NOMO-1 (cell line): ENCODE measurements around the gene TDRD1.
"Not testable (repeated sequence)": the region's sequence is repeated elsewhere in the genome, so short reads cannot be mapped to it uniquely, and the experiment has no call there.

Source experiments
- DNase-seq, 2 experiments: peaks; one replicate each; lab custom pipeline; 2025; ENCODE audit not compliant: unreplicated experiment in 2 of 2; lab: John Stamatoyannopoulos, UW

The TDRD1 gene, protein sequence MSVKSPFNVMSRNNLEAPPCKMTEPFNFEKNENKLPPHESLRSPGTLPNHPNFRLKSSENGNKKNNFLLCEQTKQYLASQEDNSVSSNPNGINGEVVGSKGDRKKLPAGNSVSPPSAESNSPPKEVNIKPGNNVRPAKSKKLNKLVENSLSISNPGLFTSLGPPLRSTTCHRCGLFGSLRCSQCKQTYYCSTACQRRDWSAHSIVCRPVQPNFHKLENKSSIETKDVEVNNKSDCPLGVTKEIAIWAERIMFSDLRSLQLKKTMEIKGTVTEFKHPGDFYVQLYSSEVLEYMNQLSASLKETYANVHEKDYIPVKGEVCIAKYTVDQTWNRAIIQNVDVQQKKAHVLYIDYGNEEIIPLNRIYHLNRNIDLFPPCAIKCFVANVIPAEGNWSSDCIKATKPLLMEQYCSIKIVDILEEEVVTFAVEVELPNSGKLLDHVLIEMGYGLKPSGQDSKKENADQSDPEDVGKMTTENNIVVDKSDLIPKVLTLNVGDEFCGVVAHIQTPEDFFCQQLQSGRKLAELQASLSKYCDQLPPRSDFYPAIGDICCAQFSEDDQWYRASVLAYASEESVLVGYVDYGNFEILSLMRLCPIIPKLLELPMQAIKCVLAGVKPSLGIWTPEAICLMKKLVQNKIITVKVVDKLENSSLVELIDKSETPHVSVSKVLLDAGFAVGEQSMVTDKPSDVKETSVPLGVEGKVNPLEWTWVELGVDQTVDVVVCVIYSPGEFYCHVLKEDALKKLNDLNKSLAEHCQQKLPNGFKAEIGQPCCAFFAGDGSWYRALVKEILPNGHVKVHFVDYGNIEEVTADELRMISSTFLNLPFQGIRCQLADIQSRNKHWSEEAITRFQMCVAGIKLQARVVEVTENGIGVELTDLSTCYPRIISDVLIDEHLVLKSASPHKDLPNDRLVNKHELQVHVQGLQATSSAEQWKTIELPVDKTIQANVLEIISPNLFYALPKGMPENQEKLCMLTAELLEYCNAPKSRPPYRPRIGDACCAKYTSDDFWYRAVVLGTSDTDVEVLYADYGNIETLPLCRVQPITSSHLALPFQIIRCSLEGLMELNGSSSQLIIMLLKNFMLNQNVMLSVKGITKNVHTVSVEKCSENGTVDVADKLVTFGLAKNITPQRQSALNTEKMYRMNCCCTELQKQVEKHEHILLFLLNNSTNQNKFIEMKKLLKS

GRCh38 chr10:114179148-114179547 lies at the start of gene TDRD1:
TDRD1 (plus strand) TSS chr10:114179353; CDS start chr10:114187832, 8,479 bp downstream.
- no peak for DNase-seq

- peak; percentile 5 to 91 for DNase-seq
These were observed 48.1 kb upstream of the TDRD1 start for GRCh38 chr10:114131094-114131493.

DNA sequence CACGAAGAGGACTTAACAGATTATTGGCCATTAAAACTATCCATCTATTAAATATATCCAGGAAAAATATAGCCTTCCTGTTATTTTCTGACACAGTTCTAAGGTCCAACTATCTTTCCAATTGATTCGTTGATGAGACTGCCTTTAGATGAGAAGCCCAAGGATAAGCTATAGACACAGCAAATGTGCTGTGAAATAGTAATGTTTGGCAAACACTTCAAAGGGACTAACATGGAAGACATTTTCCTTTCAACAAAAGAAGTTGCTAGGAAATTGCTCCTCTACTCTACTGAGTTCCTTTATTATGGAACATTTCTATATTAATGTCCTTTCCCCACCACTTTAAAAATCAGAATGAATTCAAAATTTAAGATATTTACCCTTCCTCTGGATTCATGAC lies 43.7 kb upstream of the TDRD1 start:
- DNase-seq, result no peak

DNA sequence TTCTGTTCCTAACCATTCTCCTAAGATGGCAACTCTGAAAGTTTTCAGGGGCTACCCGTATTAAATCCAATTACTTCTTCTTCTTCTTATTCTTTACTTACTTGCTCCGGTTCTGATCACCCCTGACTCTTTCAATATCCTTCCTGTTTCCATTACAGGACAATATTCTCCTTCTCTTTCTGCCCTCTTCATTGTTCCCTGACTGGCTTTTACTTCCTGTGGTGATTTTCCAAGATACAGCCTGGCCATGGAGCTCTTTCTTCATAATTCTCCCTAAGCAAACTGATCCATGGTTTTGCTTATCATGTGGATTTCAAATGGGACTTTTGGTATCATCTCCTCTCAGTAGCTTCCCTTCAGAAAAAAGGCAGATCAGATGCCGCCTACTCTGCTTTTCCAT lies 40.6 kb upstream of the TDRD1 start:
- DNase-seq, result no peak

GRCh38 chr10:114140036-114140435 lies 39.1 kb upstream of the TDRD1 start:
- no peak for DNase-seq

- not testable (repeated sequence) for DNase-seq
These were observed 38.3 kb upstream of the TDRD1 start for GRCh38 chr10:114140827-114141226.

DNA sequence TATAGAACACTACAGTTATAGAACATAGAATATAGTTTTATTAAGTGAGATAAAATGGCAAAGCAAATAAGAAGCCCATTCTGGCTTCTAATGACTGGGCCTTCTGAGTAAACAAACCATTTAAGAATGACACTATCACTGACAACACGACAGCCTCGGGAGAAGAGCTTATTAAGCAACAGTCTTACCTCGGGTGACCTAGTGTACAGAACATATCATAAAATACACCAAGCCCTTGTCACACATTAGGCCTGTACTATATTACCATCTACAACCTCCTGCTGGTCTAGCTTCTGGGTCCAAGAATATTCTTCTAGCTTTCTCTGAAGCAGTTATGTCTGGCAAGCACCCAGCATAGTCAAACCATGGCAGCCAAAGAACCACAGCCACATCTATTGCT lies 37.1 kb upstream of the TDRD1 start:
- no peak for DNase-seq

GRCh38 chr10:114143160-114143559 lies 36.0 kb upstream of the TDRD1 start:
- no peak for DNase-seq

DNA sequence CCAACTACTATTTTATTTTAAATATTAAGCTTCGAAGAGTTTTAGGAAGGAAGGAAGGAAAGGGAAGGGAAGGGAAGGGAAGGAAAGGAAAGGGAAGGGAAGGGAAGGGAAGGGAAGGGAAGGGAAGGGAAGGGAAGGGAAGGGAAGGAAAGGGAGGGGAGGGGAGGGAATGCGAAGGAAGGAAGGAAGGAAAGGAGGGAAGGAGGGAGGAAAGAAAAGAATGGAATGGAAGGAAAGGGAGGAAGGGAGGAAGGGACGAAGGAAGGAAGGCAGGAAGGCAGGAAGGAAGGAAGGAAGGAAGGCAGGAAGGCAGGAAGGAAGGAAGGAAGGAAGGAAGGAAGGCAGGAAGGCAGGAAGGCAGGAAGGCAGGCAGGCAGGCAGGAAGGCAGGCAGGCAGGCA lies 29.7 kb upstream of the TDRD1 start:
- DNase-seq, result not testable (repeated sequence)

DNA sequence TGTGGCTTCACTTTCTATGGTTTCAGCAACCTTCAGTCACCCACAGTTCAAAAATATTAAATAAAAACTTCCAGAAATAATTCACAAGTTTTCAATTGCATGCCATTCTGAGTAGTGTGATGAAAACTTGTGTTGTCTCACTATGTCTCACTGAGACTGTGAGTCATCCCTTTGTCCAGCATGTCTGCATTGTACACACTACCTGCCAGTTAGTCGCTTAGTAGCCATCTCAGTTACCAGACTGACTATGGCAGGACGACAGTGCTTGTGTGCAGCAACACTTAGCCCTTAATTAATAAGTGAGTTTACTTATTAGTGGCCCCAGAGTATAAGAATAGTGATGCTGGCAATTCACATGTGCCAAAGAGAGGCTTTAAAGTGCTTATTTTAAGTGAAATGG lies 27.7 kb upstream of the TDRD1 start:
- no peak for DNase-seq

DNA sequence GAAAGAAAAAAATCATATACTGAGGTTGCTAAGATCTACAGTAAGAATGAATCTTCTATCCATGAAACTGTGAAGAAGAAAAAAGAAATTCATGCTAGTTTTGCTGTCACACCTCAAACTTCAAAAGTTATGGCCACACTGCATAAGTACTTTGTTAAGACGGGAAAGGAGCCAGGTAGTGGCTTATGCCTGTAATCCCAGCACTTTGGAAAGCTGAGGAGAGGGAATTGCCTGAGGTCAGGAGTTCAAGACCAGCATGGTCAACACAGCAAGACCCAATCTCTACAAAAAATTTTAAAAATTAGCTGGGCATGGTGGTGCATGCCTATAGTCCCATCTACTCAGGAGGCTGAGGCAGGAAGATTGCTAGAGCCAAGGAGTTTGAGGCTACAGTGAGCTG lies 27.3 kb upstream of the TDRD1 start:
- no peak for DNase-seq

DNA sequence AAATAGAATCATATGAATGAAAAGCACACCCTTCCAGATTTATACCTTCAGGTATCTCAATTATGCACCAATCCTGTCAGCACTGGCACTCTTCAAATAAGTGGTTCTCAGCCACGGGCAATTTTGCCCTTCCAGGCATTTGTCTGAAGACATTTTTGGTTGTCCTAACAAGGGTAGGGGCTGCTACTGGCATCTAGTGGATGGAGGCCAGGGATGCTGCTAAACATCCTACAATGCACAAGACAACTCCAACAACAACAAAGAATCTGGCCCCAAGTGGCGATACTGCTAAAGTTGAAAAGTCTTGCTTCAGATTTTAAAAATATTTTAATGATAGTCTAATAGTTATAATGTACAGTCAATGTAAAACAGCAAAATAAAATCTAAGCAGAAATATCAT lies 21.2 kb upstream of the TDRD1 start:
- no peak for DNase-seq

DNA sequence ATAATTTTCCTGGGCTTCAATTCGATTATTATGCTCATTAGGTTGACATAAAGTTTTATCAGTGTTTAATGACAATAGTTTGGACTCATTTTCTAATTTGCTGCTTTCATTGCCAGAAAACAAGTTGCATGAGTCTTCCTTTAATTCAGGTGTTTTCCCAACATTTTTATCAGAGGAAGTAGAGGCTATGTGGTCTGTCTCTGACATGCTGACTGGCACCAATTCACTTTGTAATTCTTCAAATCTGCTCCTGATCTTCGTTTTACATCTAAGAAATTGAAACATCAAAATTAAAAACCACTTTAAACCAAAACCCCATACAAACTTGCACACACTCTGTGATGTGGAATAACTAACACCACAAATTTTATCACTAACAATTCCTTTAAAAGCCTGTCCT lies 16.1 kb upstream of the TDRD1 start:
- no peak for DNase-seq

GRCh38 chr10:114166043-114166442 lies 13.1 kb upstream of the TDRD1 start:
- DNase-seq, result no peak

- DNase-seq, result no peak
These were observed 12.7 kb upstream of the TDRD1 start for GRCh38 chr10:114166494-114166893.

- DNase-seq, result no peak
These were observed 11.2 kb upstream of the TDRD1 start for GRCh38 chr10:114167985-114168384.

DNA sequence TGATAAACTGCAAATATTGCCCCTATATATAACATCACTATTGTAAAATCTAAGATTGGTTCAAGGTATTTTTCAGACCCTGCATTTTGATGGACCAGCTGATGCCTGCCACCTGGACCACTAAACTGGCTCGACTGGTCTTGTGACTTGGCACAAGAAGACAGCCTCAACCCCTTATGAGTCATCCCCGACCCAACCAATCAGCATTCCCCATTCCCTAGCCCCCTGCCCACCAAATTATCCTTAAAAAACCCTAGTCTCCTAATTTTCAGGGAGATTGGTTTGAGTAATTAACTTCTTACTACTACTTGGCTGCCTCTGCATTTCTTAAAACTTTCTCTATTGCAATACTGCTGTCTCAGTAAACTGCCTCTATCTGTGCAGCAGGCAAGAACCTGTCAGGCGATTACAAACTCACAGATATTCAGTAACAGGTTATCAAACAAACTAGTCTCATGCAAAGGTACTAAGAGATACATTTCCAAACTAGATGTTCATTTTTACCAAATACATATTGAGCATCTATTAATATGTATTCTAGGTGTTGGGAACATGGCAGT lies 10.6 kb upstream of the TDRD1 start:
- no peak for DNase-seq

DNA sequence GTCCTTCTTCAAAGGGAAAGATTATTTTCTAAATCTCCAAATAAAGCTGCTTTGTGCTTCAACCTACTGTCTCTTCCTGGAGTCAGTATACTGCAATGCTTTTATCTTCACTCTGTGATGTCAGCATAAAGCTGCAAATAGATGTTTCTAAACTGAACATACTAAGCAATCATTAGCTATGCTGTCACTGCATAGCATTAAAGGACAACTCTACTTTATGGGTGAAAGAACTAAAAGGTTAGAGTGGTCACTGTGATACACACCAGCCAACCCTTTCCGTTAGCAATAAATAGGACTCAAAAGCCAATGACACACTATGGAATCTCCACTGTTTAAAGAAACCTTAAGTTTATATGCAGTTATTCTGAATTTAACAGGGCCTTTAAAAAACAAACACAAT lies 6.9 kb upstream of the TDRD1 start:
- DNase-seq, result peak in 1 of 2 experiments; percentile 4

DNA sequence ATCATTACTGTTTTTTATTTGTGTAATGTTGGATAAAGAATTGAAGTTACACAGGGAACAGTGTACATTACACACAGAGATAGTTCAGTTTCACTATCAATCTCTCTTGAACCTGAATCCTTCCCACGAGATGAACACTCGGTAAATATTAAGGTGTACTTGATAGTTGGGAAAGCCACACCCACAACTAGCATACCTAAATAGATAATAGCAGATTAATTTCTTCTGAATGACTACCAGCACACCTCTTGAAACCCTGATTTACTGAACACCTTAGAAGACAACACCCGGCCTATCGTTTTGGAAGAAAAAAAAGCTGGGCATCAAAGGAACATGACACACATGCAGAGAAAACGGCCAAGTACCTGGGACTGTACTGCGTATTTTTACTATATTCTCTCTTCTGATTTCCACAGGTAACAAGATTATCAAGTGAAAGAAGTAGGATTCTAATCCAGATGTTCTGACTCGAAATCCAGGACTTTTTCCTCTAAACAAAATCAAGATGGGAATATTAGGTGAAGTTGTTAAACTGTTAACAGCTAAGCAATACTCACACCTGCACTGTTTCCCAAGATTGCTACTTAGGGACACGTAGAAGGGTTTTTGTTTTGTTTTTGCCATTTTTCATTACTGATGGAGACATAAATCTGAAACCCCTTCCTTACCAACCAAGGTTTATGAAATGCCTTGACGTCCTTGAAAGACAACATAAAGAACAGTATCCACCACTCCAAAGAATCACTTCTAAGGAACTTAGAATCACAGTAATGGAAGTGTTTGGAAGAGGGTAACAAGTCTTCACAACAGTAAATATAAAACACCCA lies 6.2 kb upstream of the TDRD1 start:
- peak in 1 of 2 experiments; percentile 8 for DNase-seq

DNA sequence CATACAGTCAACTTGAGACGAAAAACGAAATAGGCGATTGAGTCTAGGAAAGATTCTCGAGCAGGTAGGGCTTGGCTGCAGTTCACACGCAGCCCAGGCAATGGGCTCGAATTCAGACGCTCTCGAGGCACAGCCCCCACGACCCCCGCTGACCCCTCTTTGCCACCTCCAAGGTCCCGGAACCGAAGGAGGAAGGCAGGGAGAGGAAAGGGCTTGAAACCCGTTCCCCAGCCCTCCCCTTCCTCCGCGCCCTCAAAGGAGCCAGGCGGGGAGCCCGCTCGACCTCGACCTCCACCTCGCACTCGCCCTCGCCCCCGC lies 5.6 kb upstream of the TDRD1 start:
- no peak for DNase-seq
